A673 (cell line): ENCODE data around the gene EXOC2.

Experiments
- CTCF ChIP-seq: fragments of 300-800, 200-600 bp; sonication (generic); conservative IDR thresholded peaks from 2 replicates; pipeline ENCODE4 v1.5.1; 2017; ENCODE audit warnings: low read depth, mild to moderate bottlenecking, antibody characterized with exemption, low read length, moderate library complexity, mixed read lengths
- EZH2 ChIP-seq: fragments of 200-600 bp; sonication (generic); IDR thresholded peaks from 2 replicates; pipeline ENCODE4 v1.6.1; 2017; ENCODE audit warnings: borderline replicate concordance, low read depth, mild to moderate bottlenecking, mixed read lengths, antibody characterized with exemption, low read length; ENCODE audit not compliant: poor library complexity, severe bottlenecking

- TF ChIP-seq CTCF, result no peak
- no peak for TF ChIP-seq EZH2
Observed at GRCh38 chr6:435441-436307, 257.3 kb downstream of the EXOC2 start.
